ENCODE data around the gene VMO1.
"Not testable (repeated sequence)": the region's sequence is repeated elsewhere in the genome, so short reads cannot be mapped to it uniquely, and the experiment has no call there.

The VMO1 gene

GRCh38 chr17:4786106-4786511, at the start of gene VMO1:
Gene VMO1 (minus strand): TSS chr17:4786364. CDS start chr17:4786352, 12 bp downstream.
- no peak for DNase-seq

GRCh38 chr17:4834681-4835020, 48.5 kb upstream of the VMO1 start:
- no peak for DNase-seq

- peak; percentile 59 for DNase-seq
These were observed 47.9 kb upstream of the VMO1 start for GRCh38 chr17:4833941-4834680.

GRCh38 chr17:4833178-4833940, 47.2 kb upstream of the VMO1 start, which contains the start of gene MINK1:
Gene MINK1 (plus strand): TSS chr17:4833340. CDS start chr17:4833584, 244 bp downstream.
- peak; percentile 94 for DNase-seq

GRCh38 chr17:4832829-4833177, 46.6 kb upstream of the VMO1 start:
- DNase-seq, result not testable (repeated sequence)

- DNase-seq, result no peak
These were observed 41.2 kb upstream of the VMO1 start for GRCh38 chr17:4827399-4827798.

- DNase-seq, result no peak
These were observed 37.4 kb upstream of the VMO1 start for GRCh38 chr17:4823373-4824089.

- no peak for DNase-seq
These were observed 36.7 kb upstream of the VMO1 start for GRCh38 chr17:4822835-4823234.

GRCh38 chr17:4818276-4818675, 32.1 kb upstream of the VMO1 start:
- no peak for DNase-seq

GRCh38 chr17:4816826-4817225, 30.7 kb upstream of the VMO1 start:
- no peak for DNase-seq

- no peak for DNase-seq
These were observed 29.0 kb upstream of the VMO1 start for GRCh38 chr17:4815043-4815675.

- no peak for DNase-seq
These were observed 26.5 kb upstream of the VMO1 start for GRCh38 chr17:4812690-4813089.

GRCh38 chr17:4811471-4811870, 25.3 kb upstream of the VMO1 start:
- no peak for DNase-seq

- peak; percentile 38 for DNase-seq
These were observed 24.6 kb upstream of the VMO1 start for GRCh38 chr17:4810696-4811290.

GRCh38 chr17:4808378-4808767, 22.2 kb upstream of the VMO1 start:
- DNase-seq, result peak; percentile 59

- no peak for DNase-seq
These were observed 21.6 kb upstream of the VMO1 start for GRCh38 chr17:4807605-4808377.

GRCh38 chr17:4806777-4807604, 20.8 kb upstream of the VMO1 start, which contains the start of gene PLD2:
Gene PLD2 (plus strand): TSS chr17:4807152. CDS start chr17:4807773, 621 bp downstream.
- peak; percentile 92 for DNase-seq

GRCh38 chr17:4806456-4806776, 20.3 kb upstream of the VMO1 start:
- no peak for DNase-seq

GRCh38 chr17:4802228-4802627, 16.1 kb upstream of the VMO1 start, which contains the start of gene C17orf114:
Gene C17orf114 (minus strand): TSS chr17:4802328.
- no peak for DNase-seq

- no peak for DNase-seq
These were observed 14.5 kb upstream of the VMO1 start for GRCh38 chr17:4800462-4801196.
